Fibroblast of pulmonary artery (primary cell): Measurements from ENCODE around the gene RORC.
A peak's percentile ranks its signal among the peaks of the same experiment; 100 is the strongest.

Experiments used
- DNase-seq: peaks from one replicate; pipeline ENCODE4 v3.0.0-alpha.2; 2010; ENCODE audit warnings: low read depth
- H3K4me3 ChIP-seq: replicated peaks from 2 replicates; pipeline ENCODE4 v1.5.1; 2011; ENCODE audit warnings: low read depth, mild to moderate bottlenecking, control low read depth, low read length, moderate library complexity
- CTCF ChIP-seq: IDR thresholded peaks from 2 replicates; pipeline ENCODE4 v1.5.1; 2011; ENCODE audit warnings: mild to moderate bottlenecking, control low read depth, low read length, inconsistent platforms; ENCODE audit errors: missing control alignments

The RORC gene

GRCh38 chr1:151828921-151829320 lies 2.7 kb downstream of the RORC start:
- H3K4me3 ChIP-seq, result no peak overlapping the region
- no peak for TF ChIP-seq CTCF
- DNase-seq, result peak; percentile 62

- no peak for TF ChIP-seq CTCF
- no peak for DNase-seq
- H3K4me3 ChIP-seq, result no peak overlapping the region
Measured at GRCh38 chr1:151827853-151828252, 3.7 kb downstream of the RORC start.

GRCh38 chr1:151825751-151826660 lies 5.6 kb downstream of the RORC start:
- H3K4me3 ChIP-seq, result no peak overlapping the region
- DNase-seq, result no peak
- TF ChIP-seq CTCF, result no peak

- DNase-seq, result no peak
- TF ChIP-seq CTCF, result no peak
- no peak overlapping the region for H3K4me3 ChIP-seq
Measured at GRCh38 chr1:151825204-151825603, 6.4 kb downstream of the RORC start.

- no peak for DNase-seq
- no peak for TF ChIP-seq CTCF
- H3K4me3 ChIP-seq, result no peak overlapping the region
Measured at GRCh38 chr1:151823175-151823574, 8.4 kb downstream of the RORC start.

GRCh38 chr1:151822404-151822803 lies 9.2 kb downstream of the RORC start:
- no peak for DNase-seq
- no peak for TF ChIP-seq CTCF
- no peak overlapping the region for H3K4me3 ChIP-seq

- no peak for DNase-seq
Measured at GRCh38 chr1:151820940-151821339, 10.7 kb downstream of the RORC start.

More at GRCh38 chr1:151820940-151821339, 10.7 kb downstream of the RORC start:
- no peak overlapping the region for H3K4me3 ChIP-seq
- no peak for TF ChIP-seq CTCF
